Measurements from ENCODE around the gene FAM78A.
"Not testable (repeated sequence)": the region's sequence is repeated elsewhere in the genome, so short reads cannot be mapped to it uniquely, and the experiment has no call there.

Gene FAM78A

DNA sequence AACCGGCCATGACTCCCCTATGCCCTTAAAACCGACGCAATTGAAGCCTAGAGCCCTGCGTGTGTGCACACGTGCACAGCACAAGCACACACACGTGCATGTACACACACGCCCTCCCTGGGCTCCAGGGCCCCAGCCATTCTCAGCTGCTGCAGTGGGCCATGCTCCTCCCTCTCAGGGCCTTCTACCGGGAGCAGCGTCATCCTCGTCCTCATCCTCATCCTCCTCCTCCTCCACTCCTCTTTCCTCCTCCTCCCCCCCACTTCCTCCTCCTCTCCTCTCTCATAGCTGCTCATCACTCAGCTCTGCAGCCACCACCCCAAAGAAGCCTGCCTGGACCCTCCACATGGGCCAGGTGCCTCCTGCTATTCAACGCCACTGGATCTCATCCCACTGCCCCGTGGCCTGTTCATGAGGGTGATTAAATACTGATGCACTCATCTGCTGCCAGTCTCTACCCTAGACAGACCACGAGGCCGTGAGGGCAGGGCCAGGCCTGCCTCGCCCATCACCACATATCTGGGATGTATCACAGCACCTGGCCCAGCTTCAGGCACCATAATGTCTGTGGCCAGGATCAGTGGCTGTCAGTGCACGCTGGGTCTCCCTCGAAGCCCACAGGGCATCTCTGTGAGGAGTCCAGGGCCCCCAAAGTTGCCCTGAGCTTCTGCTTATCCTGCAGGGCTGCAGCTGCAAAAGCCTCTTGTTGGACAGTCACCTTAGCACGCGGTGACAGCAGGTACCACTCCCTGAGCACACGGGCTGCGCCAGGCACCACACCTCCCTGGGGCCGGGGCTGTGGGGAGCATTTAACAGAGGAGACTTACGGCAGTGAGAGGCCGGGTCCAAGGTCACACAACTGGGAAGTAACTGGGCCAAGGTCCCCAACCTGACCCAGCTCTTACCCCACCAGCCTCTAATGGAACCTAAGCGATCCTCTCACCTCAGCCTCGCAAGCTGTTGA, 9.8 kb downstream of the FAM78A start:
- H3F3A ChIP-seq (ENCODE audit: low read depth): no peaks in the 10 kb centered on the region
- peaks cover 10% of the 10 kb centered on the region; the same call in 1 of the 2 replicates for H3K36me3 ChIP-seq (ENCODE audit: insufficient read depth, low read length)
- no peak overlapping the region for H2AFZ ChIP-seq (ENCODE audit: low read length)
- H3K9me3 ChIP-seq (ENCODE audit: insufficient read depth, low read depth, low read length): no peaks in the 10 kb centered on the region
- H3K9me2 ChIP-seq (replicated peaks; ENCODE audit: low read depth, low read length): no peaks in the 10 kb centered on the region
- no peaks in the 10 kb centered on the region for H3K27me3 ChIP-seq (ENCODE audit: insufficient read depth, low read length, poor library complexity, severe bottlenecking)
- H4K20me1 ChIP-seq (ENCODE audit: insufficient read depth, low read length, poor library complexity, severe bottlenecking): no peaks in the 10 kb centered on the region
- peaks cover 76% of the 10 kb centered on the region for H3K79me2 ChIP-seq (ENCODE audit: insufficient read depth, low read length)
- H3K9ac ChIP-seq (ENCODE audit: low read depth, low read length, poor library complexity, severe bottlenecking): peak overlapping the region; percentile 49
- peaks cover 48% of the 10 kb centered on the region for H3K4me1 ChIP-seq (ENCODE audit: insufficient read depth, low read length, poor library complexity, severe bottlenecking)
- H3K4me3 ChIP-seq (ENCODE audit: low read length, poor library complexity, severe bottlenecking): peak overlapping the region; percentile 8
- H3K4me2 ChIP-seq (ENCODE audit: low read depth, low read length, poor library complexity, severe bottlenecking): peak overlapping the region; percentile 53
- TF ChIP-seq, protein P1, sequence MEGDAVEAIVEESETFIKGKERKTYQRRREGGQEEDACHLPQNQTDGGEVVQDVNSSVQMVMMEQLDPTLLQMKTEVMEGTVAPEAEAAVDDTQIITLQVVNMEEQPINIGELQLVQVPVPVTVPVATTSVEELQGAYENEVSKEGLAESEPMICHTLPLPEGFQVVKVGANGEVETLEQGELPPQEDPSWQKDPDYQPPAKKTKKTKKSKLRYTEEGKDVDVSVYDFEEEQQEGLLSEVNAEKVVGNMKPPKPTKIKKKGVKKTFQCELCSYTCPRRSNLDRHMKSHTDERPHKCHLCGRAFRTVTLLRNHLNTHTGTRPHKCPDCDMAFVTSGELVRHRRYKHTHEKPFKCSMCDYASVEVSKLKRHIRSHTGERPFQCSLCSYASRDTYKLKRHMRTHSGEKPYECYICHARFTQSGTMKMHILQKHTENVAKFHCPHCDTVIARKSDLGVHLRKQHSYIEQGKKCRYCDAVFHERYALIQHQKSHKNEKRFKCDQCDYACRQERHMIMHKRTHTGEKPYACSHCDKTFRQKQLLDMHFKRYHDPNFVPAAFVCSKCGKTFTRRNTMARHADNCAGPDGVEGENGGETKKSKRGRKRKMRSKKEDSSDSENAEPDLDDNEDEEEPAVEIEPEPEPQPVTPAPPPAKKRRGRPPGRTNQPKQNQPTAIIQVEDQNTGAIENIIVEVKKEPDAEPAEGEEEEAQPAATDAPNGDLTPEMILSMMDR (conservative IDR thresholded peaks at IDR 0.05; ENCODE audit: low read length): no peak
- no peak for TF ChIP-seq EZH2phosphoT487 (IDR thresholded peaks at IDR 0.05; ENCODE audit: borderline replicate concordance)

- H3K9me2 ChIP-seq (replicated peaks; ENCODE audit: low read depth, low read length): no peaks in the 10 kb centered on the region
- TF ChIP-seq, protein P1 (conservative IDR thresholded peaks at IDR 0.05; ENCODE audit: low read length): no peak
These were observed 12.1 kb downstream of the FAM78A start for GRCh38 chr9:131264231-131264630.

GRCh38 chr9:131263701-131264100, 12.6 kb downstream of the FAM78A start:
- no peaks in the 10 kb centered on the region for H4K20me1 ChIP-seq (ENCODE audit: insufficient read depth, low read length, poor library complexity, severe bottlenecking)
- no peaks in the 10 kb centered on the region for H3K9me3 ChIP-seq (ENCODE audit: insufficient read depth, low read depth, low read length)
- no peaks in the 10 kb centered on the region for H3K9me2 ChIP-seq (replicated peaks; ENCODE audit: low read depth, low read length)
- no peaks in the 10 kb centered on the region for H3F3A ChIP-seq (ENCODE audit: low read depth)
- H3K79me2 ChIP-seq (ENCODE audit: insufficient read depth, low read length): peaks cover 53% of the 10 kb centered on the region
- H3K27me3 ChIP-seq (ENCODE audit: insufficient read depth, low read length, poor library complexity, severe bottlenecking): no peaks in the 10 kb centered on the region
- H3K4me3 ChIP-seq (ENCODE audit: low read length, poor library complexity, severe bottlenecking): no peak overlapping the region
- TF ChIP-seq, protein P1 (conservative IDR thresholded peaks at IDR 0.05; ENCODE audit: low read length): no peak
- no peak for TF ChIP-seq EZH2phosphoT487 (IDR thresholded peaks at IDR 0.05; ENCODE audit: borderline replicate concordance)
- H3K4me1 ChIP-seq (ENCODE audit: insufficient read depth, low read length, poor library complexity, severe bottlenecking): peaks cover 26% of the 10 kb centered on the region
- no peak overlapping the region for H2AFZ ChIP-seq (ENCODE audit: low read length)
- H3K9ac ChIP-seq (ENCODE audit: low read depth, low read length, poor library complexity, severe bottlenecking): no peak overlapping the region
- H3K4me2 ChIP-seq (ENCODE audit: low read depth, low read length, poor library complexity, severe bottlenecking): no peak overlapping the region
- H3K36me3 ChIP-seq (ENCODE audit: insufficient read depth, low read length): peaks cover 38% of the 10 kb centered on the region; the same call in 1 of the 2 replicates

More at GRCh38 chr9:131264231-131264630, 12.1 kb downstream of the FAM78A start:
- no peaks in the 10 kb centered on the region for H3K9me3 ChIP-seq (ENCODE audit: insufficient read depth, low read depth, low read length)
- peaks cover 28% of the 10 kb centered on the region for H3K4me1 ChIP-seq (ENCODE audit: insufficient read depth, low read length, poor library complexity, severe bottlenecking)
- H2AFZ ChIP-seq (ENCODE audit: low read length): no peak overlapping the region
- H3K79me2 ChIP-seq (ENCODE audit: insufficient read depth, low read length): peaks cover 58% of the 10 kb centered on the region
- H3K27me3 ChIP-seq (ENCODE audit: insufficient read depth, low read length, poor library complexity, severe bottlenecking): no peaks in the 10 kb centered on the region
- H4K20me1 ChIP-seq (ENCODE audit: insufficient read depth, low read length, poor library complexity, severe bottlenecking): no peaks in the 10 kb centered on the region
- no peak overlapping the region for H3K4me3 ChIP-seq (ENCODE audit: low read length, poor library complexity, severe bottlenecking)
- H3K9ac ChIP-seq (ENCODE audit: low read depth, low read length, poor library complexity, severe bottlenecking): no peak overlapping the region
- peaks cover 33% of the 10 kb centered on the region; the same call in 1 of the 2 replicates for H3K36me3 ChIP-seq (ENCODE audit: insufficient read depth, low read length)
- H3K4me2 ChIP-seq (ENCODE audit: low read depth, low read length, poor library complexity, severe bottlenecking): no peak overlapping the region
- H3F3A ChIP-seq (ENCODE audit: low read depth): no peaks in the 10 kb centered on the region

- peaks cover 38% of the 10 kb centered on the region; the same call in 1 of the 2 replicates for H3K36me3 ChIP-seq (ENCODE audit: insufficient read depth, low read length)
- not testable (repeated sequence) for H4K20me1 ChIP-seq (ENCODE audit: insufficient read depth, low read length, poor library complexity, severe bottlenecking); H3K27me3 ChIP-seq (ENCODE audit: insufficient read depth, low read length, poor library complexity, severe bottlenecking); H3K4me2 ChIP-seq (ENCODE audit: low read depth, low read length, poor library complexity, severe bottlenecking); H3F3A ChIP-seq (ENCODE audit: low read depth); H3K4me3 ChIP-seq (ENCODE audit: low read length, poor library complexity, severe bottlenecking); H2AFZ ChIP-seq (ENCODE audit: low read length); H3K9me3 ChIP-seq (ENCODE audit: insufficient read depth, low read depth, low read length); H3K9me2 ChIP-seq (replicated peaks; ENCODE audit: low read depth, low read length); H3K9ac ChIP-seq (ENCODE audit: low read depth, low read length, poor library complexity, severe bottlenecking)
- H3K79me2 ChIP-seq (ENCODE audit: insufficient read depth, low read length): peaks cover 46% of the 10 kb centered on the region
- H3K4me1 ChIP-seq (ENCODE audit: insufficient read depth, low read length, poor library complexity, severe bottlenecking): peaks cover 23% of the 10 kb centered on the region
These were observed 13.3 kb downstream of the FAM78A start for GRCh38 chr9:131263033-131263343.
